Jurkat, Clone E6-1 (cell line): ENCODE data around the gene CST7.
"Not testable (repeated sequence)": the region's sequence is repeated elsewhere in the genome, so short reads cannot be mapped to it uniquely, and the experiment has no call there.

ENCODE experiments used
- DNase-seq: peaks from one replicate; pipeline ENCODE4 v3.0.0-alpha.2; 2011; ENCODE audit warnings: low read depth, low spot score
- H3K4me3 ChIP-seq: 2 replicates; pipeline ENCODE4 v1.5.1; 2011; ENCODE audit warnings: mild to moderate bottlenecking, low read length, control low read depth, moderate library complexity

Gene CST7

DNA sequence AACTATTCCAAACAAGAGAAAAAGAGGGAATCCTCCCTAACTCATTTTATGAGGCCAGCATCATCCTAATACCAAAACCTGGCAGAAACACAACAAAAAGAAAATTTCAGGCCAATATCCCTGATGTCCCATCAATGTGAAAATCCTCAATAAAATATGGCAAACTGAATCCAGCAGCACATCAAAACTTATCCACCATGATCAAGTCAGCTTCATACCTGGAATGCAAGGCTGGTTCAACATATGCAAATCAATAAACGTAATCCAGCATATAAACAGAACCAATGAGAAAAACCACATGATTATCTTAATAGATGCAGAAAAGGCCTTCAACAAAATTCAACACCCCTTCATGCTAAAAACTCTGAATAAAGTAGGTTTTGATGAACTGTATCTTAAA, 2.7 kb upstream of the CST7 start:
- H3K4me3 ChIP-seq, DNase-seq: not testable (repeated sequence)

DNA sequence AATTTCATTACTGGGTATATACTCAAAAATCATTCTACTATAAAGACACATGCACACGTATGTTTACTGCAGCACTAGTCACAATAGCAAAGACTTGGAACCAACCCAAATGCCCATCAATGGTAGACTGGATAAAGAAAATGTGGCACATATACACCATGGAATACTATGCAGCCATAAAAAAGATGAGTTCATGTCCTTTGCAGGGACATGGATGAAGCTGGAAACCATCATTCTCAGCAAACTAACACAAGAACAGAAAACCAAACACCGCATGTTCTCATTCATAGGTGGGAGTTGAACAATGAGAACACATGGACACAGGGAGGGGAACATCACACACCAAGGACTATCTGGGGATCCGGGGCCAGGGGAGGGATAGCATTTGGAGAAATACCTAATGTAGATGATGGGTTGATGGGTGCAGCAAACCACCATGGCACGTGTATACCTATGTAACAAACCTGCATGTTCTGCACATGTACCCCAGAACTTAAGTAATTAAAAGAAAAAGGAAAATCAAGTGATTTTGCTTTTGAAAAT, 602 bp upstream of the CST7 start:
- not testable (repeated sequence) for DNase-seq, H3K4me3 ChIP-seq

DNA sequence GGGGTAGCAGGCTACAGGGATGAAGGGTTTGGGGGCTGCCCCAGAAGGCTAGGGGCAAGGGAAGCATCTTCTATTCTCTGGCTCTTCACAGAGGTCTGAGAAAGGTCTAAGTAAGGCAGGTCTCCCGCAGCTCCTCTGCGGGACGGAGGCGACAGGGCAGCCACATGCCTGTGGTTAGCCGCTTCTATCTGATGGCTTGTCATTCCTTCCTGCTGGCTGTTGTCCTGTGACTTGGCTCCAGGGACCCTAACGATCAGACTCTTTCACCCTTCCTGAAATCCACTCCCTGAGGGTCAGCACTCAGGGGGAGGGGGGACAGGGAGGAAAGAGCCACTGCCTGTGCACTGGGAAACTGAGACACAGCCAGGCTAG, 673 bp downstream of the CST7 start:
- H3K4me3 ChIP-seq: peak overlapping the region; percentile 33; the same call in 1 of the 2 replicates
- DNase-seq: no peak

DNA sequence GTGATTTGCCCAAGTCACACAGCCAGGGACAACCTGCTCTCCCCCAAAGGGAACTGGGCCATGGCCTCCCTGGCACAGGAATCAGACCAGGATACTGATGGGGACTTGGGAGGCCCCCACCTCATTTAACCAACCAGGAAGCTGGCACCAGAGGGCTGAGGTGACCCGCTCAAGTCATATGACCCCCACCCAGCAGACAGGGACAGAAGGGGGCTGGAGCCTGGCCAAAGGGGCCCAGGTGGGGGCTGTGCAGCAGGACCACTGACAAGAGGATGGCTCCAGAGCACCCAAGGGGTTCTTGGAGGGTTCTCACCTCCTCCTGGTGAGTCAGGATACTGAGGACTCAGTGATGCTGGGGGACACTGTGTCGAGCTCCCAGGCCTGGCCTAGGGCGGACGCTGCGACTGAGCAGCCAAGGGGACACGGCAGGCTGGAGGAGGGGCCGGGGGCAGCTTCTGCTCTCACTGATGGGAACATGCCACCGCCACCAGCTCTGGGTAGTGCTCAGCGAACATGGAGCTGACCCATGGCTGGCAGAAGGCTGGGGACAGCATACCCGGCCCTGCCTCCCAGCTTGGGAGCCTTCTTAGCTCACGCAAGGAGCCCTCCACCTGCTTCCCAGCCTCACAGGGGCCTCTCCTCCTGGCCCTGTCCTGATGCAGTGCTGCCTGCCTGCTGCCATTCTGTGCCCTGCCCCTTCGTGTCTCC, 1.2 kb downstream of the CST7 start:
- DNase-seq: no peak
- no peak overlapping the region for H3K4me3 ChIP-seq

DNA sequence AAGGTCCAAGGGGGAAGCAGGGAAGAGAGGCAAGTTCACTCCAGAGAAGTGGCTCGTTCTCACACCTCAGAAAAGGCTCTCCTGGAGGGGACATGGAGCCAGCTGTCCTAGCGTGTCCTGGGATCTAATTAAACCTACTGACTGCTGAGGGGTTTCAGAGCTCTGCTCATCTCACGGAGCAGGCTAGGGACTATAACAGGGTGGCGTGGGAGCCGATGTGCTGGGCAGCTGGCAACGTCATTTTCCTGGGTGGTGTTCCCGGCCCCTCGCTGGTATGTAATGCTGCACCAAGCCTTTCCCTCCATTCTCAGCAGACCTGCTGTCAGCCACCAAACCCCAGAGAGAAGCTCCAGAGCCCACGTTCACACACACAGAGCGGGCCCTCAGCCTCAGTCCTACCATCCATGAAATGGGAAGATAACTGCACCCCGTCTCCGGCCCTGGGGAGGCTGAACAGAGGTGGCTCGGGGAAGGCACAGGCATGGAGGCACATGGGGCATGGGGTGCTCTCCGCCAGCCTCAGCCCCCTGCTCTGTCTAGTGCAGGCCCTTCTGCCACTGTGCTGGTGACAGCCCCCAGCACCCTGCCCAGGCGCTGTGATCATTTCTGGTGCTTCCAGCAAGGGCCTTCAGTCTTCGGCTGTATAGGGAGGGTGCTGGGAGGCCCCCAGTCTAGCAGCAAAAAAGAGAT, 1.9 kb downstream of the CST7 start:
- H3K4me3 ChIP-seq: no peak overlapping the region
- DNase-seq: no peak

DNA sequence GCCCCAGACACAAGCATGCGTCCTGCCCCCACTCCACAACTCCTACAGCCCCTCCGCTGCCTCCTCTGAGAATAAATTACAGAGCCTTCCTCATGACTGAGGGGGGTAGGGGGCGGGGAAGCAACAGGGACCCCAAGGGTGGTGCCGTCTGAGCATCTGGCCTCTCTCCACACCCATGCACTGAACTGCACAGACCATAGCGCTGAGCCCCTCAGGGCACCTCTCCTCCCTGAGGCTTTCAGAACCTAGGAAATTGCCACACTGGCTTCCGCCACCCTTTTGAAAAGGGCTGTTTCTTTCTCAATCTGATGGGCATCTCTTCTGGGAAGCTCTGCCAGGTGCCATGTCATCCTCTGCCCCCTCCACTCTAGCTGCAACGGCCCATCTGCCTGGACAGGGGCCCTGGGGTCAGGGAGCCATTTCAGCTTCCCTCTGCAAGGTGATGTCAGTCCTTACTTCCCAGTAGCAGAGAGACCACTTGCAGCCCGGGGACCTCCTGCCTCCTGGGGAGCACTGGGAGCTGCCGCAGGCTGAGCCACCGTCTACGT, 2.5 kb downstream of the CST7 start:
- no peak for DNase-seq
- H3K4me3 ChIP-seq: no peak overlapping the region

DNA sequence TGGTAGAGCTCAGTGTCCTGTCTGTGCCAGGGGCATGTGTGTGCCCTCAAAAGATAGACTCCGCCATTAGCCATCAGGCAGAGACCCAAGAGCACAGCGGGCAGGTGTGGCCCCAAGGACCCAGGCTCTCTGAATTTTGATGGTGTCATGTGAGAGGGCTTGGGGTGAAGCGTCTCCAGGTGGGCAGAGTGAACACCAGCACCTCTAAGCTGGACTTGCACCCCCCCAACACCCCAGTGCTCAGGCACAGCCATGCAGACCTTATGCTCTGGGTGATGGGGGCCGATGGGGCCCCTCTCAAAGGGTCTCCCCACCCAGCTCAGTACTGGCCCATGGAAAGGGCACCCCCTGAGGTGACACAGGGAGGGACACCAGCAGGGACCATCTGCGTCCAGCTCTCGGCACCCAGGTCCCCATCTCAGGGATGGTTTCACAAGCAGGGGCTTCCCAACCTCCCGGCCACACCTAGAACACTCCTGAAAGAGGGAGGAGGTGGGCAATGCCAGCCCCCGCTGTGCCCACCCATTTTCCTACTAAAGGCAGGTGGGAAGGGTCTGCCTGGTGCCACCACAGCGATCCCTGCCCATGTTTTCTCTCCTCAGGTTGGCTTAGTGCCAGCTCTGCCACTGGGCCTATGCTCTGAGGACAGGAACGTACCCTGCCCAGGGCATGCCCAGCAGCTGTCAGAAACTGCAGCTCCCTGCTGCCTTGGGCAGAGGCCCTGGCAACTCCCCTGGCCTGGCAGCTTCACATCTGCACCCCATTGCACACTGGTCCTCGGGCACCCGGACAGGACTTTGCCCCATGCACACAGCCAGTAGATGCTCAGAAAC, 3.5 kb downstream of the CST7 start:
- DNase-seq: no peak
- no peak overlapping the region for H3K4me3 ChIP-seq

DNA sequence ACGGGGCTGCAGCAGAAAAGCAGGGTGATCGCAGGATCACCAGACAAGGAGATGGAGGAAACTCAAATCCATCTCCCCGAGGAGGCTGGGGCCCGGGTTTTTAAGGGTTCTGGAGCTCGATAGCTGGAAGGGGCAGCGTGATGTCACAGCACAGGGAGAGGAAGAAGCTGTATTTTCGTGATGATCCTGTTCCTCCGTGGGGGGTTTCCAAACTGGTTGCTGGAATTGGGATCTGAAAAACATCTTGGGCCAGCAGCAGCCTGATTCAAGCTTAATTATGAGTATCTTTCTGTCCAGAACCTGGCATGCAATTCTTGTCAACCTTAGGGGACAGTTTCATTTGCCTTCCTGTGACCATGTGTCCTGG, 4.1 kb downstream of the CST7 start:
- no peak for DNase-seq
- no peak overlapping the region for H3K4me3 ChIP-seq

DNA sequence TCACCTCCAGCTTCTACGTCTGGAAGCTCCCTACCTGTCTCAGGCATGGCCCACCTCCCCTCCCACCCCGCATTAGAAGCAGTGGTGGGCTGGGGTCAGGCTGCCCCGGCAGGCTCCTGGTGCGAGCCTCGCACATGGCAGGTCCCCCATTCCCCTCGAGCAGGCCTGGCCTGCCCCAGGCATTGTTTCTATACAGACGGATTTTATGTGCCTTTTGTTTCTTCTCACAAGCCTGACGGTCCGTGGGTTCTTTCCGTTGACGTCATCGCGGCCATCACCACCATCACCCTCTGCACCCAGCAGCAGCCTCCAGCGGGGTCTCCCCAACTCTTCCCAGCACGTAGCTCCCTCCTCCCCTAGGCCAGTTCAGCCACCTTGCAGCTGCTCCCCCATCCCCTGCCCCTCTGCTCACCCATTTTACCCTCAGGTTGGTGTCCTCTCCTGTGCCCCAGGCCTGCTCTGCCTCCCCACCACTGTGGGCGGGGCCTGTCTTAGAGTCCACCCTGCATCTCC, 4.6 kb downstream of the CST7 start:
- H3K4me3 ChIP-seq: no peak overlapping the region
- no peak for DNase-seq

DNA sequence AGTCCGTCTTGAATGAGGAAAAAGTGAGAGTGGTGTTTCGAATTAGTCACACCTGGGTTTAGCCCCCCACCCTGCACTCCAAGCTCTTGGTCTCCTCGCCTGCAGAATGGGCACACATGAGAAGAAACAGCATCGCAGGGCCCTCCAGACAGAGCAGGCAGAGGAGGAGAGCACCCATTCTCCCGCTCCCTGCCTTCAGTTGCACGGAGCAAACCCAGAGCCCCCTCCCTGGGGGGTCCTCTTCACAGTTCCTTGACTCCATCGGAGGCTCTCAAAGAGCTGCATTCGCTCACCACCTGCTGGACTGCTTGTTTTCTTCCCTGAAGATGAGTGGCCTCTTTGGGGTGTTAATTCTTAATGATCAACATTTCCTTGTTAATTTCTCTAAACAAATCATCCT, 5.1 kb downstream of the CST7 start:
- H3K4me3 ChIP-seq: no peak overlapping the region
- DNase-seq: no peak

DNA sequence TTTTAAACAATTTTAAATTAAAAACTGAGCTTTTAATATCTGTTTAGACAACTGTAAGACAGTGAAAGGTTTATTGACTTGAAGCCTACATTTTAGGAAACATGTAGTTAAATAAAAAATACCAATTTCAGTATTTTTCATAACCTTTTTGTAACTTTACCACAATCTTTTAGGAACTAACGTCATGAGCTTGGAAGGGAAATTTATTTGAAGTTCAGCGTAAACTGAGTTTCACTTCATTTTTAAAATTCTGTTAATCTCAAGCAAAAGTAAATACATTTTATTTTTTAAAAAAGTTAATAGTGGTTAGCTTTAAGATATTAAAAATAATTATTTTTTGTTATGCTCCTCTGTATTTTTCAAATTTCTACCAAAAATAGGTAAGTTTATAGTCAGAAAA, 5.5 kb downstream of the CST7 start:
- H3K4me3 ChIP-seq: no peak overlapping the region
- DNase-seq: no peak

DNA sequence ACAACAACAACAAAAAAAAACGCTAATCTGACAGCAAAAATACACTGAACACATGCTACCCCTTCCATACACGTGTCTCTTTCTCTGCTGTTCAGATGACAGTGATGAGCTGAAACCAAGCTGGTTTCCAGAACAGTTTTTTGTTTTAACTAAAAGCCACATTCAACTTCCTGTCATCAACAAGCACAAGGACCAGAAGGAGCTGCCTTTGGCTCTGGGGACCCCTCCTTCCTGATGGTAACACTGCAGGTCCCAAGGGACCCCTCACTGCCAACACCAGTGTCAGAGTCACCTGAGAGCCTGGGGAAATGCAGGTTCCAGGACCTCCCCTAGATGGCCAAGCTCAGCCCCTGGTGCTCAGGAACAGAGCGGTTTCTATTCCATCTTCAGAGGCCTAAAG, 6.0 kb downstream of the CST7 start:
- no peak overlapping the region for H3K4me3 ChIP-seq
- DNase-seq: peak; percentile 81

DNA sequence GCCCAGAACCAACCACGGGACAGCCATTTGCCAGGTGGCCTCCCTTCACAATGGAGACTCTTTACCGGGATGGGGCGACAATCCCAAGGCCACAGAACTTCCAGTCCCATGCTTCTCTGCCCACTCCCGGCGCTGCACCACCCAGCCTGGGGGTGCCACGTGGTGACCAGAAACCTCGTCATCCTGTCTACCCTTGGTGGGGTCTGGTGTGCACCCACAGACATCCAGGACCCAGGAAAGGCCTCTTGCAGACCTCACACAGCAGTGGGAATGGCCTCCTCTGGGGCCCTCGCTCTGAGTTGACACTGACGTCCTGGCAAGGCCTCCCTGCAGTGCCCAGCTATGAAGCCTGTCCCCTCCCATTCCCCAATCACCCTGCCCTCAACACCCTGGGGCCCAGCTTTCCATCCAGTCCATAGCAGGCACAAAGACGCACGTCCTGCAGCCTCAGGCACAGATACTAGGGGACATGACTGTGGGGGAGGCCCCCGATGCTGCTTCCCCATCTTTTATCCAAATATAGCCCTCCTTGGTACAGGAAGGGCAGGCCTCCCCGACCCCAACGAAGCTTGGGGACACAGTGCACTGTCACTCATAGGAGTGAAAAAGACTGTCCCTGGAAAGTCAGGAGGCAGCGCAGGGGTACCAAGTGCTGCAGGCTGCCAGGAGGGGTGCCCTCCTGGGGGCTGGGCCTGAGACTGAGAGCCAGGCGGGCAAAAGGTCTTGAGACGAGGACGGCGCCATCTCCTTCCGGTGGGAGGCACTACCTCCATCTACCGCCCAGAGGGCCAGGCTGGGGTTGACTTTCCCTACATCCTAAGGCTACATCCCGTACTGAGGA, 7.2 kb downstream of the CST7 start:
- no peak overlapping the region for H3K4me3 ChIP-seq
- DNase-seq: no peak

DNA sequence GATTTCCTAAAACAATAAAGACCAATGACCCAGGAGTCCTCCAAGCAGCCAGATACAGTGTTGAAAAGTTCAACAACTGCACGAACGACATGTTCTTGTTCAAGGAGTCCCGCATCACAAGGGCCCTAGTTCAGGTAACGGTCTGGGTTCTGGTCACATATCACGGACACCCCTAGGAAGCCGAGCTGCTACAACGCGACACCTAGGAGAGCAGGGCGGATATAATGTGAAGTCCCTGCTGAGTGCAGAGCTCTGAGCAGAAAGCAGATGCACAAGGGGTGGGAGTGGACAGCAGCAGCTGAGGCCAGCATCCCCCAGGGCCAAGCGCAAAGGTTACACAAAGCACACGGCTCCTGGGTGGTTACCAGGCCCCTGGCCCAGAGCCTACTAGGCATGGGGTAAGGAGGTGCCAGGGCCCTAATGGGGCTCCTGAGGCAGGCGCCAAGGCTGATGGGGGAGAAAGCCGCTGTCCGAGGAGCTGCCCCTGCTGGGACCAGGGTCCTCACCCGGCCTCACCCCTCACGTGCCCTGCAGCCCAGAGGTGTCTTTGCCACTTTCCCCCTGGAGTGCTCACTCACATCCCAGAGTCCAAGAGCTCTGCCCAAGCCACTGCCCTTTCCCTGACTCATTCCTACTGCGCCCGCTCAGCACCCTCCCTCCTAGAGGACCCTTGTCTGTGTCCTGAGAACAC, 8.4 kb downstream of the CST7 start:
- no peak overlapping the region for H3K4me3 ChIP-seq

DNA sequence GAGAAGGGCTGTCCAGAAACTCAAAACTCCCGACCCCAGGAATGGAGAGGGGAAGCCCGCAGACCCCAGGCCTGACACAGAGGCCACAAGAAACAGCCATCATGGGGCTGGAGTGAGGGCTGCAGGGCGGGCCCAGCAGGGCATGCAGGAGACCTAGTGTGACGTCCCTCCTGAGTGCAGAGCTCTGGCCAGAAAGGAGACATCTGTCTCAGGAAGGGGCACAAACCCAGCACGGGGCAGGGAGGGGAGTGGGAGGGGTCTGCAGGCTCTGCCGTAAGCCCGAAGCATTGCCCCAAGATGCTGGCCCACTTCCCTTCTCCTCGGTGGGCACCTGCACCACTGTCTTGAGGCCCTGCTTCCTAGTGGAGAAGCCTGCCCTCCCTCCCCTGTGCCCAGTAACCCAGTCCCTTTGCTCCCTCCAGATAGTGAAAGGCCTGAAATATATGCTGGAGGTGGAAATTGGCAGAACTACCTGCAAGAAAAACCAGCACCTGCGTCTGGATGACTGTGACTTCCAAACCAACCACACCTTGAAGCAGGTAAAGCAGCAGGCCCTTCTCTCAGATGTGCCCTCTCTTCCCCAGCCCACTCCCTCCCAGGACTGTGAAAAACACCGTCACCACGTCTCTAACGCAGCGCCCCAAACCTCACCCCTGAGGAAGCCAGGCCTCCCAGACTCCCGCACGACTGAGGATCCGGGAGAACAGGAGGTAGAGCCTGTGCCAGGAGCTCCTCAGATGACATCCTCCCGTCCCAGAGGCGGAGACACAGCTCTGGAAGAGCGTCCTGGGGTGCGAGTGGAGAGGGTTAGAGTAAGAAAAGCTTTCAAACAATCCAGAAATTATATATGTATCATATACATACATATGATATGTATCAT, 9.7 kb downstream of the CST7 start:
- no peak overlapping the region for H3K4me3 ChIP-seq
- DNase-seq: no peak

More for the DNA sequence above, 8.4 kb downstream of the CST7 start:
- no peak for DNase-seq

DNA sequence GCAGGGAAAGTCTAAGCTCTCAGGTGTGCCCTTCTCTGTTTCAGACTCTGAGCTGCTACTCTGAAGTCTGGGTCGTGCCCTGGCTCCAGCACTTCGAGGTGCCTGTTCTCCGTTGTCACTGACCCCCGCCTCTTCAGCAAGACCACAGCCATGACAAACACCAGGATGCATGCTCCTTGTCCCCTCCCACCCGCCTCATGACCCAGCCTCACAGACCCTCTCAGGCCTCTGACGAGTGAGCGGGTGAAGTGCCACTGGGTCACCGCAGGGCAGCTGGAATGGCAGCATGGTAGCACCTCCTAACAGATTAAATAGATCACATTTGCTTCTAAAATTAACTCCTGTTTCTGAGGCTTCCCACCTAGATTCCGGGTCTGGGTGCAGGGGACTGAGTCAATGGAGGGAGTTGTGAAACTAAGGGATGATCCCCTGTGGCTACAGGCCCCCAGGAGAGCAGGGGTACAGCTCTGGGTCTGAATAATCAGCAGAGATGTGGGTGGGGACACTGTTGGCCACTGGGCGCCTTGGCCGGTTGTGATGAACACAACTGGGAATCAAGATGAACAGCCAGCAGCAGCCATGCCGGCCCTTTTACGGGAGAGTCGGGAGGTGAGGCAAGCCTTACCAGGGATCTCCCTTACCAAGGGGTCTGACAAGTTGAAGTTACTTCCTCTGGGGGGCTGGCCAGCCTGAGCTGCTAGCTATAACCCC, 10.7 kb downstream of the CST7 start:
- DNase-seq: no peak
- no peak overlapping the region for H3K4me3 ChIP-seq
